GM20431 (cell line): ENCODE measurements around the gene RERE.
"Not testable (repeated sequence)": the region's sequence is repeated elsewhere in the genome, so short reads cannot be mapped to it uniquely, and the experiment has no call there.

Experiments used
- in situ Hi-C: fragments of 300-500 bp; cut with MseI, MboI; formaldehyde crosslinking; loops from one replicate; pipeline ENCODE4 v1.15.0; 2020; ENCODE audit warnings: low sequenced_read_pairs; ENCODE audit not compliant: unreplicated experiment

Gene RERE

DNA sequence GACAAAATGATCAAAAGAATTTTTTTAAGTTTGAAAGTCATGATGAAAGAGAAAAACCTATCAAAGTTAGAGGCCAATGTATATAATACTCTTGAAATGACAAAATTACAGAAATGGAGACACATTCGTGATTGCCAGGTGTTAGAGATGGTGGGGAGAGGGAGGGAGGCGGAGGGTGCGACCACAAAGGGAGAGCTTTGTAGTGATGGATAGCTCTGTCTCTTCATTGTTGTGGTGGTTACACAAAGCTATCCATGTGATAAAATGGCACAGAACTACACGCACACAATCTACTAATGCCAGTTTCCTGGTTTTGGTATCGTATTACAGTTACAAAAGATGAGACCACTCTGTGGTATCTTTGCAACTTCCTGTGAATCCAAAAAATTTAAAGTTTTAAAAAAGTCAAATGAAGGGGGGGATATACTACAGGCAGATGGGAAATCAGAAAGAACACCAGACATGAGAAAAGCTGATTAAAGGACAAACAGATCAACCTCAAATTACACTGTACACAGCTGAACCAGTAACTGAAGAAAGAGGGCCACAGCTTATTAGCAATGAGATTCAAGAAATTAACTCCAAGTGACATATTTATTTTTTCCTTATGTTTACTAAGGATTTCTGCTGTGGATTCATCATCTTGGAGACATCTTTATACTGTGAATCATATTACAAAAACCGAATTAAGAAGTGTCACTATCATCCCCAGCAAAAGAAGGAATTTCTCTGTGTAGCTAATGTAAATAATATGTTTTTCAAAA, 300.5 kb downstream of the RERE start:
- in situ Hi-C loops: no loop called here

GRCh38 chr1:8516278-8516777, 301.1 kb downstream of the RERE start:
- in situ Hi-C loops: no loop called here

GRCh38 chr1:8512504-8512903, 304.9 kb downstream of the RERE start:
- in situ Hi-C loops: no loop called here

- in situ Hi-C loops: no loop called here
Observed at GRCh38 chr1:8510041-8510823, 307.2 kb downstream of the RERE start.

GRCh38 chr1:8509579-8509978, 307.9 kb downstream of the RERE start:
- in situ Hi-C loops: no loop called here

- in situ Hi-C loops: no loop called here
Observed at GRCh38 chr1:8506995-8507615, 310.3 kb downstream of the RERE start.

DNA sequence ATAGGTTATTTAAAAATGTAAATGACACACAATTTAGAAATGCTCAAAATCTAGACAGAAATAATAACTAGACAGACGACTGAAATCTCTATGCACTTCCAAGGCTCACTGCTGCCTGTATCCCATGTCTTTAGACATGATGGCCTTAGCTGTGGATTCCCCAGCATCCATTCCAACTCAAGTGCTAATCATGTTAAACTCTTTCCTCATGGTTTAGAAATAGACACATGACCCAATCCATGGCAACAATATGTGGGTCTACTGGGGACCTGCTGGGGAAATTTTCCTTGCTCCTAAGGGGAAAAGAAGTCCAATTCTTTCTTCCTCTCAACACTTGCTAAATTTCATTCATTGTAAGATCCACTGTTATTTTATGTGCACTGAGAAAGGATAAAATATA, 311.0 kb downstream of the RERE start:
- in situ Hi-C loops: no loop called here

DNA sequence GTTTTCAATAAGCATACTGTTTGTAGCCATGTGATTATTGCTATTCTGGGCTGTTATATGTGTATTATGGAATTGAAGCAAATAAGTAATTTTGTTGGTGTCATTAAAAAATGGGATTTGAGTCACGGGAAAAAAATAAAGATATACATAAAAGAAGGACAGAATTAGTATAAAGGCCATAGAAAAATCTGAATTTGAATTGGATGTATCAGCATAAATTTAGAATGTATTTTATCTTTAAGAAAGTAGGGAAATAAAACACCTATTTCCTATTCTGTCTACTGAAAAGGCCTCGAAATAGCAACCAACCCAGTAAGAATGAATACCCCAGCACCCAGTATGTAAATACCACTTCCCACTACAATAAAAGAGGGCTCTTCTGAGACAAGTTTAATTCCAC, 313.6 kb downstream of the RERE start:
- in situ Hi-C loops: no loop called here

DNA sequence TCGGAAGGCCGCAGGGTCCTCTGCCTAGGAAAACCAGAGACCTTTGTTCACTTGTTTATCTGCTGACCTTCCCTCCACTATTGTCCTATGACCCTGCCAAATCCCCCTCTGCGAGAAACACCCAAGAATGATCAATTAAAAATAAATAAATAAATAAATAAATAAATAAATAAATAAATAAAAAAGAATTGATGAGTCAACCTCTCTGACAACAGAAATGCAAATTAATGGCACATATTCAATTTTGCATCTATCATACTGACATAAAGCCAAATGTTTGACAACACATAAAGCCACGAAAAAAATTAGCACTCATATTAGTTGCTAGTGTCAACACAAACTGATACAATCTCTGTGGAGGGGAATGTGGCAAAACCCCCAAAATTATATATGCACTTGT, 314.5 kb downstream of the RERE start:
- in situ Hi-C loops: not testable (repeated sequence)

GRCh38 chr1:8497210-8497819, 320.1 kb downstream of the RERE start:
- in situ Hi-C loops: no loop called here

DNA sequence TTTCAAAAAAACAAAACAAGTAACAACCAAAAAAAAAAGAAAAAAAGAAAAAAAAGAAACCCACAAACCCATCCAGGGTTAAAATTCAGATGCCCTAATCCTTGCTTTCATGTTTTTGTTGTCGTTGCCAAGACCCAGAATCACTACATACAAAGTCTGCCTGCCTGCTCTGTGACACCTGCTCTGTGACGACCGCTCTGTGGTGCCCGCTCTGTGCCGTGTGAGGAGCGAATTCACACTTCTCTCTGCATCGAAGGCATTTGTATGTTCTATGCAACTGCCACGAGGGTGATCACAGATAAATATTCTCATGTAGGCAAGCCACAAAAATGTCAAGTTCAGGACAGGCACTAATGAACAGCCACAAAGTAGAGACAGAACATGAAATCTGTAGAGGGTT, 321.0 kb downstream of the RERE start:
- in situ Hi-C loops: no loop called here

DNA sequence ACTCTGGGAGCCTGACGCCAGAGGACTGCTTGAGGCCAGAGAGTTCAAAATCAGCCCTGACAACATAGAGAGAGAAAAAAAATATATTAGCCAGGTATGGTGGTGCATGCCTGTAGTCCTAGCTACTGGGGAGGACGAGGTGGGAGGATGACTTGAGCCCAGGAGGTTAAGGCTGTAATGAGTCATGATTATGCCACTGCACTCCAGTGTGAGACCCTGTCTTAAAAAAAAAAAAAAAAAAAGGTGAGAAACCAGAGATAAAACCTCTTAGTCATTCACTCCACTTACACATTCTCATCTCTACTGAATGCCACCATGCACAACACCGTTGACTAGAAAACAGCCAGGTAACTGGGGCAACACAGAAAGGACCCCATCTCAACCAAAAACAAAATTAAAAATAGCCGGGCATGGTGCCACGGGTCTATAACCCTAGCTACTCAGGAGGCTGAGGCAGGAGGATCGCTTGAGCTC, 321.5 kb downstream of the RERE start:
- in situ Hi-C loops: no loop called here

DNA sequence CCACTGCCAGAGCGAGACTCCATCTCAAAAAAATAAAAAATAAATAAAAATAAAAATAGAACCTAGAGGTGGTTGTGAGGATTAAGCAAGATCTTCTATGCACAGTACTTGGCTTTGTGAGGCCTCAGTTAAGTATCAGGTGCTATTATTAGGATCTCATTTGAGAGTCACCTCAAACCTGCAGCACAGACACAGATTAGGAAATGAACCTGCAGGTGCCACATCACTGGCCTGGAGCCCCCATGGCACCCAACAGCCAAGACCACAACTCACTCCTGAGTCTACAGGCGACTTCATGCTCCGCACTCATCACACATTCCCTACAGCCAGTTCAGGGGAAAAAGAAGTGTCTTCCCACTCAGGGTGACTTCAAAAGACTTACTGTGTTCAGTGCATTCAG, 322.8 kb downstream of the RERE start:
- in situ Hi-C loops: no loop called here

DNA sequence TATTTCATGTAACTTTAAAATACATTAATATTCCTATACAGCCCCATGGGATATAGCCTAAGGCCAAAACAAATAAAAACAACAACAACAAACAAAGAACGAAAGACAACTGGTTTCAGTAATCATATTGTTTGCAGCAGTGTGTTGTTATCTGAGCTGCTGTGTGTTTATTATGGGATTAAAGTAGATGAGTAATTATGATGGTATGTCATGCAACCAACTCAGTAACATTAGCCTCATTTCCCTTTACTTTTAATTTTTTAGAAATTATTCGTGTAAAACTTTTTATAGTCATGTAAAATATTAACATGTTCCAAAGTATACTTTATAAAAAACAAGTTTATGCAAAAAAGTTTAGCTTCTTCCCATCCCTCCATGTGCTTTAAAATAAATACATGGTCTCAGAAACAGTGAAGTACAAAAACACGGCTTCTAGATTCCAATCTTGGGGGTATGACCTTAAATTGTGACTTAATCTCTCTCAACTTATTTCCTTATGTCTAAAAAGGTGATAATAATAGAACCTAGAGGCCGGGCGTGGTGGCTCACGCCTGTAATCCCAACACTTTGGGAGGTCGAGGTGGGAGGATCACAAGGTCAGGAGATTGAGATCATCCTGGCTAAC, 323.4 kb downstream of the RERE start:
- in situ Hi-C loops: no loop called here

DNA sequence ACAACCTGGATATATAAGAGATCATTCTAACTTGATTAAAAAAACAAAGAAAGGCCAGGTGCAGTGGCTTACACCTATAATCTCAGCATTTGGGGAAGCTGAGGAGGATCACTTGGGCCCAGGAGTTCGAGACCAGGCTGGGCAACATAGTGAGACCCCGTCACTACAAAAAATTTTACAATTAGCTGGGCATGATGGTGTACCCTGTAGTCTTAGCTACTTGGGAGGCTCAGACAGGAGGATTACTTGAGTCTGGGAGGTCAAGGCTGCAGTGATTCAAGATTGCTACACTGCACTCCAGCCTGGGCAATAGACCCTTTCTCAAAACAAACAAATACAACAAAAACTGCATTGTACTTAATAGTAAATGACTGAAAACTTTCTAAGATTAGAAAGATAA, 330.2 kb downstream of the RERE start:
- in situ Hi-C loops: no loop called here

GRCh38 chr1:8486047-8486446, 331.4 kb downstream of the RERE start:
- in situ Hi-C loops: no loop called here

- in situ Hi-C loops: no loop called here
Observed at GRCh38 chr1:8483586-8483985, 333.9 kb downstream of the RERE start.

- in situ Hi-C loops: no loop called here
Observed at GRCh38 chr1:8482979-8483381, 334.5 kb downstream of the RERE start.

DNA sequence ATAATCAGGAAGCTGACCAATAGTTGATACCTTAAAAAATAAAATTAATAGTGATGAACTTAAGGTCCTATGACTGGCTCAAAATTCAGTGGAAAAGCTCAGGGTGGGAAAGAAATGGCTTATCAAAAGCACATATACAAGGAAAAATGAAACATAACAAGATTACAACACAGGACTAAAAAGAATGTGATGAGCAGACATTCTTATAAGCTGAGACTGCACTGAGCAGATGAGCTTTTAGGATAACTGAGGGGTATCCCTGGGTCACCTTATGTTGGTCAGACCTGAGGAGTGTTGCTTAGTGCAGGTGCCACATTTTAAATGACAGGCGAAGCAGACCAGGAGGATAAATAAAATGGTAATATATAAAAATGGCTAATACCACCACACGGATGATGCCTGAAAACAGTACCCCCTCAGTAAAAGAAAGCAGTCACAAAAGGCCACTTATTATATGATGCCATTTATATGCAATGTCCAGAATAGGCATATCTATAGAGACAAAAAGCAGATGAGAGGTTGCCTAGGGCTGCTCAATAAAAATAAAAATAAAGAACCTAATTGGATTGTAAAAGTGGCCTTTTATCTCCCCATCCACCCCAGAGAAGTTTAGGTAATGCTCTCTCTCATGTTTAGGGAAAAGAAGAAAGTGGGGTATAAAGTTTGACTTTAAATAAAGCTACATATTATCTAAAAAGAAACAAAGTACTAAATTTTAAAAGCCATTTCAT, 335.6 kb downstream of the RERE start:
- in situ Hi-C loops: no loop called here
